GM12891 (cell line): ENCODE results near the gene TMEM37. TPM values are rescaled to one million over a fixed set of nuclear protein-coding genes. Genes with fewer than 3 reads are reported as not detected.

Experiments used
- DNase-seq: peaks from one replicate; pipeline ENCODE4 v3.0.0; 2011; ENCODE audit warnings: low spot score; ENCODE audit not compliant: insufficient read length
- FAIRE-seq: peaks from 2 replicates; lab custom pipeline; 2011; peaks lifted over from hg19 to GRCh38; lab: Jason Lieb, UNC
- PAX5 ChIP-seq: IDR thresholded peaks from 2 replicates; pipeline ENCODE4 v1.6.1; 2011; ENCODE audit warnings: low read length, moderate library complexity, mild to moderate bottlenecking; ENCODE audit not compliant: insufficient read depth, severe bottlenecking
- POLR2A ChIP-seq: IDR thresholded peaks from 2 replicates; pipeline ENCODE4 v1.6.1; 2011; ENCODE audit warnings: low read depth, low read length, control low read depth
- POLR2AphosphoS5 ChIP-seq: IDR thresholded peaks from 2 replicates; pipeline ENCODE4 v1.6.1; 2011; ENCODE audit warnings: low read depth, low read length, control low read depth
- POU2F2 ChIP-seq: IDR thresholded peaks from 2 replicates; pipeline ENCODE4 v1.6.1; 2011; ENCODE audit warnings: low read depth, mild to moderate bottlenecking, control low read depth, low read length, moderate library complexity
- SPI1 ChIP-seq: IDR thresholded peaks from 2 replicates; pipeline ENCODE4 v1.6.1; 2011; ENCODE audit warnings: low read depth, low read length, control low read depth
- TAF1 ChIP-seq: IDR thresholded peaks from 2 replicates; pipeline ENCODE4 v1.6.1; 2011; ENCODE audit warnings: low read depth, low read length, control low read depth
- polyA plus RNA-seq: library from polyadenylated mRNA; unstranded; fragments of >200 nt; gene quantifications from one replicate; pipeline ENCODE4 v1.2.1, GENCODE V29; 2012; ENCODE audit warnings: low read depth, missing spikeins, inconsistent platforms; ENCODE audit not compliant: missing spikeins

Gene TMEM37
- 0.31 TPM for polyA plus RNA-seq

GRCh38 chr2:119431155-119431975, at the start of gene TMEM37:
Gene TMEM37, plus strand, starts transcription at chr2:119431854. Its CDS starts 50 bp downstream, at chr2:119431904.
- DNase-seq (peak; percentile 62), FAIRE-seq (peak; percentile 72)
- TF ChIP-seq PAX5 = no peak
- TF ChIP-seq SPI1 = no peak
- no peak for TF ChIP-seq POU2F2
- TF ChIP-seq TAF1 = no peak
- TF ChIP-seq POLR2A = no peak
- TF ChIP-seq POLR2AphosphoS5 = no peak

GRCh38 chr2:119383410-119384140, 48.1 kb upstream of the TMEM37 start:
- FAIRE-seq (no peak), DNase-seq (no peak)
- TF ChIP-seq TAF1 = no peak
- TF ChIP-seq POLR2AphosphoS5 = no peak
- no peak for TF ChIP-seq POLR2A
- TF ChIP-seq POU2F2 = no peak
- no peak for TF ChIP-seq SPI1
- no peak for TF ChIP-seq PAX5

- DNase-seq (no peak), FAIRE-seq (no peak)
Measured at GRCh38 chr2:119384971-119385370, 46.7 kb upstream of the TMEM37 start.

GRCh38 chr2:119385466-119385865, 46.2 kb upstream of the TMEM37 start:
- no peak for FAIRE-seq
- TF ChIP-seq PAX5 (no peak), POU2F2 (no peak), TAF1 (no peak), SPI1 (no peak)

More at GRCh38 chr2:119384971-119385370, 46.7 kb upstream of the TMEM37 start:
- TF ChIP-seq SPI1 = no peak
- TF ChIP-seq POLR2AphosphoS5 = no peak
- TF ChIP-seq TAF1 = no peak
- TF ChIP-seq POU2F2 = no peak
- TF ChIP-seq PAX5 = no peak
- TF ChIP-seq POLR2A = no peak

GRCh38 chr2:119387381-119388129, 44.1 kb upstream of the TMEM37 start:
- FAIRE-seq (peak; percentile 79), DNase-seq (no peak)
- TF ChIP-seq PAX5 (no peak), POLR2A (peak; percentile 43; the same call in 1 of the 2 replicates), POLR2AphosphoS5 (no peak), TAF1 (no peak), SPI1 (0 out of 2 replicates have a peak, but pooled peaks have one; percentile 6), POU2F2 (0 out of 2 replicates have a peak, but pooled peaks have one; percentile 6)

More at GRCh38 chr2:119385466-119385865, 46.2 kb upstream of the TMEM37 start:
- no peak for DNase-seq

- no peak for TF ChIP-seq POLR2A
- no peak for TF ChIP-seq PAX5
- no peak for TF ChIP-seq SPI1
- no peak for TF ChIP-seq TAF1
- TF ChIP-seq POLR2AphosphoS5 = no peak
- no peak for TF ChIP-seq POU2F2
- DNase-seq (no peak), FAIRE-seq (peak; percentile 35)
Measured at GRCh38 chr2:119389615-119390306, 41.9 kb upstream of the TMEM37 start.

- FAIRE-seq (no peak), DNase-seq (no peak)
- TF ChIP-seq TAF1 (no peak), POLR2AphosphoS5 (no peak), PAX5 (no peak), POU2F2 (no peak), POLR2A (no peak), SPI1 (no peak)
Measured at GRCh38 chr2:119393971-119394748, 37.5 kb upstream of the TMEM37 start.
